A549 (cell line): Measurements from ENCODE around the gene OPCML. TPM values are rescaled to one million over a fixed set of nuclear protein-coding genes. Genes with fewer than 3 reads are reported as not detected.

ENCODE experiments used
- ATAC-seq, 2 experiments: fragments of 200-7000 bp in 1 of 2; fragments of >200 bp in 1 of 2; cut with Nextera tagmentation in 1 of 2; cut with Tn5 transposase in 1 of 2; 3 replicates each; pipeline versions ENCODE4 v1.8.0 to v1.9.1; 2018 to 2020; ENCODE audit warnings: mild to moderate bottlenecking in 1 of 2, moderate library complexity in 1 of 2
- CTCF ChIA-PET: fragments of 300-600 bp; sonication (Branson Sonifier 250); formaldehyde crosslinking; extraction: SDS; loops from one replicate; lab custom pipeline; 2021; ENCODE audit warnings: antibody characterized with exemption, inconsistent platforms; lab: Yijun Ruan, JAX
- POLR2A ChIA-PET: fragments of 350-600 bp; formaldehyde crosslinking; extraction: SDS; loops from one replicate; lab custom pipeline; 2021; ENCODE audit warnings: antibody characterized with exemption, inconsistent platforms; lab: Yijun Ruan, JAX
- DNase-seq, 2 experiments: peaks; one replicate each; pipeline versions ENCODE4 v3.0.0 to v3.0.0-alpha.2; 2011 to 2016; ENCODE audit warnings: low read depth in 1 of 2, low spot score in 1 of 2
- FAIRE-seq: peaks from 2 replicates; lab custom pipeline; 2011; peaks lifted over from hg19 to GRCh38; lab: Jason Lieb, UNC
- H3K27ac ChIP-seq, 2 experiments: fragments of >200 bp; sonication (Bioruptor Twin); formaldehyde crosslinking; 3 replicates each; pipeline ENCODE4 v1.5.1; 2016 to 2017
- H3K4me1 ChIP-seq: fragments of >200 bp; sonication (Bioruptor Twin); formaldehyde crosslinking; 3 replicates; pipeline ENCODE4 v1.6.1; 2016
- H3K4me2 ChIP-seq: fragments of >200 bp; sonication (Bioruptor Twin); formaldehyde crosslinking; 3 replicates; pipeline ENCODE4 v1.6.1; 2016
- H3K4me3 ChIP-seq: fragments of >200 bp; sonication (Bioruptor Twin); formaldehyde crosslinking; 3 replicates; pipeline ENCODE4 v1.5.1; 2016
- H3K9me3 ChIP-seq: fragments of >200 bp; sonication (Bioruptor Twin); formaldehyde crosslinking; 3 replicates; pipeline ENCODE4 v1.6.1; 2016
- CBX8 ChIP-seq: fragments of 200-600 bp; sonication (generic); IDR thresholded peaks from 2 replicates; pipeline ENCODE4 v1.6.1; 2016
- CEBPB ChIP-seq, 2 experiments: fragments of >200 bp in 1 of 2; sonication (Bioruptor Twin) in 1 of 2; formaldehyde crosslinking in 1 of 2; IDR thresholded peaks; 2 replicates each; pipeline ENCODE4 v1.6.1; 2012 to 2016
- EP300 ChIP-seq, 2 experiments: fragments of >200 bp; sonication (Bioruptor Twin); formaldehyde crosslinking; IDR thresholded peaks; 2 replicates in 1 of 2; 3 replicates in 1 of 2; pipeline ENCODE4 v1.6.1; 2016 to 2017
- HOXB5 ChIP-seq: fragments of 250-450 bp; sonication (Bioruptor Pico); IDR thresholded peaks from 2 replicates; pipeline ENCODE4 v1.5.0; 2020; ENCODE audit warnings: mild to moderate bottlenecking, moderate library complexity
- MAFK ChIP-seq: fragments of 450-650 bp; IDR thresholded peaks from 2 replicates; pipeline ENCODE4 v1.6.1; 2014; ENCODE audit not compliant: partially characterized antibody
- MAZ ChIP-seq: fragments of 150-350 bp; IDR thresholded peaks from 2 replicates; pipeline ENCODE4 v1.6.1; 2014; ENCODE audit warnings: antibody characterized with exemption, low read depth, low read length, borderline replicate concordance
- MYC ChIP-seq: IDR thresholded peaks from 2 replicates; pipeline ENCODE4 v1.6.1; 2012; ENCODE audit warnings: mild to moderate bottlenecking, inconsistent platforms, low read length, improper control_type of control experiment, borderline replicate concordance
- NR3C1 ChIP-seq: fragments of >200 bp; sonication (Bioruptor Twin); formaldehyde crosslinking; IDR thresholded peaks from 3 replicates; pipeline ENCODE4 v1.6.1; 2017
- PHF8 ChIP-seq: fragments of 200-600 bp; sonication (generic); IDR thresholded peaks from 2 replicates; pipeline ENCODE4 v1.6.1; 2016; ENCODE audit warnings: low read depth, mild to moderate bottlenecking, antibody characterized with exemption, moderate library complexity, borderline replicate concordance
- POLR2A ChIP-seq: IDR thresholded peaks from 2 replicates; pipeline ENCODE4 v1.6.1; 2012; ENCODE audit warnings: mild to moderate bottlenecking, low read length
- RAD21 ChIP-seq, 2 experiments: fragments of >200 bp in 1 of 2; sonication (Bioruptor Twin) in 1 of 2; formaldehyde crosslinking in 1 of 2; IDR thresholded peaks in 1 of 2; conservative IDR thresholded peaks in 1 of 2; 2 replicates in 1 of 2; 3 replicates in 1 of 2; pipeline ENCODE4 v1.6.1; 2012 to 2018; ENCODE audit warnings: inconsistent platforms in 1 of 2
- RNF2 ChIP-seq: fragments of 200-600 bp; sonication (generic); IDR thresholded peaks from 2 replicates; pipeline ENCODE4 v1.6.1; 2016; ENCODE audit warnings: low read depth, mild to moderate bottlenecking, antibody characterized with exemption, moderate library complexity, borderline replicate concordance
- SREBF2 ChIP-seq: fragments of 450-650 bp; IDR thresholded peaks from 2 replicates; pipeline ENCODE4 v1.6.1; 2014; ENCODE audit warnings: mild to moderate bottlenecking, moderate library complexity
- TFCP2L1 ChIP-seq: fragments of 250-450 bp; sonication (Bioruptor Pico); IDR thresholded peaks from 2 replicates; pipeline ENCODE4 v1.5.0; 2021; ENCODE audit warnings: mild to moderate bottlenecking
- ZFP36 ChIP-seq: fragments of 450-650 bp; IDR thresholded peaks from 2 replicates; pipeline ENCODE4 v1.6.1; 2014; ENCODE audit warnings: borderline replicate concordance; ENCODE audit not compliant: partially characterized antibody
- ZNF302 ChIP-seq: fragments of 250-450 bp; sonication (Bioruptor Pico); IDR thresholded peaks from 2 replicates; pipeline ENCODE4 v1.9.0; 2021; ENCODE audit warnings: inconsistent platforms, mild to moderate bottlenecking, moderate library complexity
- WGBS: methylation state at CpG from one replicate; pipeline ENCODE4 v1.1.6; 2017; ENCODE audit errors: missing lambda C conversion rate; 5-methylcytosine and 5-hydroxymethylcytosine counted together
- polyA plus RNA-seq, 4 experiments: library from polyadenylated mRNA; depleted of rRNA in 3 of 4; stranded (reverse); fragments of >200 nt; fragmentation: RNase III in 1 of 4; extraction: RNeasy Plus Mini Kit Qiagen cat#74134 plus additional on column Dnase treatment in 1 of 4; gene quantifications; 2 replicates in 3 of 4; 3 replicates in 1 of 4; pipeline ENCODE4 v1.2.3, GENCODE V29; 2011 to 2017
- TF ChIP-seq, protein P1 (sequence below): IDR thresholded peaks from 2 replicates; pipeline ENCODE4 v1.6.1; 2012
- TF ChIP-seq, protein P2 (sequence below): fragments of 150-350 bp; IDR thresholded peaks from 2 replicates; pipeline ENCODE4 v1.6.1; 2014; ENCODE audit warnings: low read depth, mild to moderate bottlenecking, low read length
- TF ChIP-seq, protein P3 (sequence below): fragments of 200-600 bp; sonication (generic); IDR thresholded peaks from 2 replicates; pipeline ENCODE4 v1.6.1; 2016; ENCODE audit warnings: antibody characterized with exemption, mild to moderate bottlenecking, moderate library complexity
- TF ChIP-seq, protein P4 (sequence below): fragments of 450-650 bp; IDR thresholded peaks from 2 replicates; pipeline ENCODE4 v1.6.1; 2014; ENCODE audit warnings: antibody characterized with exemption

The OPCML gene
- polyA plus RNA-seq, 2 of the 4 experiments (the other 2 are of a cell fraction): not detected

DNA sequence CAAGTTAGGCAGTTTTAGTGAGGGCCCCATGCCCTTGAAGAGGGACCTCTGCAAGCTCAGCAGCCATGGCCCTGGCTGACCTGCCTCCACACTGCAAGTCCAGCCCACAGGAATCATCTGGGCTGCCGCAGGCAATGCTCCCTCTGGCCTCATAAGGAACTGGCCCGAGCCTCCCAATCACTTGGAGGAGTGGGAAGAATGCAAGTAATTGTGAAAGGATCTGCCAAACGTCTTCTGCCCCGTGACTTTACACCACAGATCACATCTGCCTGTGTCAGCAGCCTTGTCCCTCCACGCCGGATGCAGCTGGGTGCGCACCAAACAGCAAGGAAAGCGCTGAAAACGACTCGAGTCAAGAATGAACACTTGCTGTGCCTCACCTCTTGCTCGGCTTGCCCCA, 23.8 kb downstream of the OPCML start:
- H3K4me2 ChIP-seq: no peak overlapping the region
- WGBS: 11% methylated on average over 11 of the region's 11 CpGs
- ChIA-PET POLR2A (no interaction called here), CTCF (no interaction called here)
- no peak for FAIRE-seq
- no peak overlapping the region for H3K27ac ChIP-seq
- H3K4me1 ChIP-seq: no peaks in the 10 kb centered on the region
- no peak for ATAC-seq
- TF ChIP-seq, protein P1, sequence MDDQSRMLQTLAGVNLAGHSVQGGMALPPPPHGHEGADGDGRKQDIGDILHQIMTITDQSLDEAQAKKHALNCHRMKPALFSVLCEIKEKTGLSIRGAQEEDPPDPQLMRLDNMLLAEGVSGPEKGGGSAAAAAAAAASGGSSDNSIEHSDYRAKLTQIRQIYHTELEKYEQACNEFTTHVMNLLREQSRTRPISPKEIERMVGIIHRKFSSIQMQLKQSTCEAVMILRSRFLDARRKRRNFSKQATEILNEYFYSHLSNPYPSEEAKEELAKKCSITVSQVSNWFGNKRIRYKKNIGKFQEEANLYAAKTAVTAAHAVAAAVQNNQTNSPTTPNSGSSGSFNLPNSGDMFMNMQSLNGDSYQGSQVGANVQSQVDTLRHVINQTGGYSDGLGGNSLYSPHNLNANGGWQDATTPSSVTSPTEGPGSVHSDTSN: no peak
- TF ChIP-seq, protein P2, sequence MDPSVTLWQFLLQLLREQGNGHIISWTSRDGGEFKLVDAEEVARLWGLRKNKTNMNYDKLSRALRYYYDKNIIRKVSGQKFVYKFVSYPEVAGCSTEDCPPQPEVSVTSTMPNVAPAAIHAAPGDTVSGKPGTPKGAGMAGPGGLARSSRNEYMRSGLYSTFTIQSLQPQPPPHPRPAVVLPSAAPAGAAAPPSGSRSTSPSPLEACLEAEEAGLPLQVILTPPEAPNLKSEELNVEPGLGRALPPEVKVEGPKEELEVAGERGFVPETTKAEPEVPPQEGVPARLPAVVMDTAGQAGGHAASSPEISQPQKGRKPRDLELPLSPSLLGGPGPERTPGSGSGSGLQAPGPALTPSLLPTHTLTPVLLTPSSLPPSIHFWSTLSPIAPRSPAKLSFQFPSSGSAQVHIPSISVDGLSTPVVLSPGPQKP: no peak
- TF ChIP-seq, protein P3, sequence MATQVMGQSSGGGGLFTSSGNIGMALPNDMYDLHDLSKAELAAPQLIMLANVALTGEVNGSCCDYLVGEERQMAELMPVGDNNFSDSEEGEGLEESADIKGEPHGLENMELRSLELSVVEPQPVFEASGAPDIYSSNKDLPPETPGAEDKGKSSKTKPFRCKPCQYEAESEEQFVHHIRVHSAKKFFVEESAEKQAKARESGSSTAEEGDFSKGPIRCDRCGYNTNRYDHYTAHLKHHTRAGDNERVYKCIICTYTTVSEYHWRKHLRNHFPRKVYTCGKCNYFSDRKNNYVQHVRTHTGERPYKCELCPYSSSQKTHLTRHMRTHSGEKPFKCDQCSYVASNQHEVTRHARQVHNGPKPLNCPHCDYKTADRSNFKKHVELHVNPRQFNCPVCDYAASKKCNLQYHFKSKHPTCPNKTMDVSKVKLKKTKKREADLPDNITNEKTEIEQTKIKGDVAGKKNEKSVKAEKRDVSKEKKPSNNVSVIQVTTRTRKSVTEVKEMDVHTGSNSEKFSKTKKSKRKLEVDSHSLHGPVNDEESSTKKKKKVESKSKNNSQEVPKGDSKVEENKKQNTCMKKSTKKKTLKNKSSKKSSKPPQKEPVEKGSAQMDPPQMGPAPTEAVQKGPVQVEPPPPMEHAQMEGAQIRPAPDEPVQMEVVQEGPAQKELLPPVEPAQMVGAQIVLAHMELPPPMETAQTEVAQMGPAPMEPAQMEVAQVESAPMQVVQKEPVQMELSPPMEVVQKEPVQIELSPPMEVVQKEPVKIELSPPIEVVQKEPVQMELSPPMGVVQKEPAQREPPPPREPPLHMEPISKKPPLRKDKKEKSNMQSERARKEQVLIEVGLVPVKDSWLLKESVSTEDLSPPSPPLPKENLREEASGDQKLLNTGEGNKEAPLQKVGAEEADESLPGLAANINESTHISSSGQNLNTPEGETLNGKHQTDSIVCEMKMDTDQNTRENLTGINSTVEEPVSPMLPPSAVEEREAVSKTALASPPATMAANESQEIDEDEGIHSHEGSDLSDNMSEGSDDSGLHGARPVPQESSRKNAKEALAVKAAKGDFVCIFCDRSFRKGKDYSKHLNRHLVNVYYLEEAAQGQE: no peak
- TF ChIP-seq RAD21 (conservative IDR thresholded peaks at IDR 0.05 in 1 of 2, IDR thresholded peaks at IDR 0.05 in 1 of 2) (no peak), NR3C1 (no peak)
- no peak overlapping the region for H3K4me3 ChIP-seq
- no peaks in the 10 kb centered on the region for H3K9me3 ChIP-seq
- DNase-seq: no peak

DNA sequence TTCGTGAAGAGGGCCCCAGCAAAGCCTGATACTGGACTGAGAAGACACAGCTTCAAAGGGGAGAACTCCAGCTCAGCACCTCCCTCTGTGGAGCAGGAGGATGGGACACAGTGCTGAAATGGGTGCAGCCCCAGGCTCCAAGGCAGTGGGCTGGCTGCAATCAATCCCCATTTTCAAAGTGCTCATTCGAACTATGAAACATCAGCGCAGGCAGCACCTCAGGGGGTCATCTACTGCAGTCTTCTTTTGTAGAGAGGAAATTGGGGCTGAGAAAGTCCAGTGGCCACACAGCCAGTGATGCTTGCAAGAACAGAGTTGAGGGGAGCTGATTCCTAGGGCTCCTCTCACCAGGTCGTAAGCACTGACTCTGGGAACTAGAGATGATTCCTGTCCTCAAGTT, 25.1 kb downstream of the OPCML start:
- no peak for DNase-seq
- ChIA-PET POLR2A (no interaction called here), CTCF (no interaction called here)
- Histone ChIP-seq H3K4me3 (no peak overlapping the region), H3K4me2 (no peak overlapping the region), H3K27ac (no peak overlapping the region), H3K9me3 (no peaks in the 10 kb centered on the region), H3K4me1 (no peaks in the 10 kb centered on the region)
- 0% methylated on average over 2 of the region's 4 CpGs for WGBS
- TF ChIP-seq RNF2 (no peak), ZFP36 (no peak), MAFK (no peak), TFCP2L1 (no peak), POLR2A (no peak), ZNF302 (no peak)
- TF ChIP-seq, protein P4, sequence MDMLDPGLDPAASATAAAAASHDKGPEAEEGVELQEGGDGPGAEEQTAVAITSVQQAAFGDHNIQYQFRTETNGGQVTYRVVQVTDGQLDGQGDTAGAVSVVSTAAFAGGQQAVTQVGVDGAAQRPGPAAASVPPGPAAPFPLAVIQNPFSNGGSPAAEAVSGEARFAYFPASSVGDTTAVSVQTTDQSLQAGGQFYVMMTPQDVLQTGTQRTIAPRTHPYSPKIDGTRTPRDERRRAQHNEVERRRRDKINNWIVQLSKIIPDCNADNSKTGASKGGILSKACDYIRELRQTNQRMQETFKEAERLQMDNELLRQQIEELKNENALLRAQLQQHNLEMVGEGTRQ: no peak
- ATAC-seq: no peak
- FAIRE-seq: no peak

DNA sequence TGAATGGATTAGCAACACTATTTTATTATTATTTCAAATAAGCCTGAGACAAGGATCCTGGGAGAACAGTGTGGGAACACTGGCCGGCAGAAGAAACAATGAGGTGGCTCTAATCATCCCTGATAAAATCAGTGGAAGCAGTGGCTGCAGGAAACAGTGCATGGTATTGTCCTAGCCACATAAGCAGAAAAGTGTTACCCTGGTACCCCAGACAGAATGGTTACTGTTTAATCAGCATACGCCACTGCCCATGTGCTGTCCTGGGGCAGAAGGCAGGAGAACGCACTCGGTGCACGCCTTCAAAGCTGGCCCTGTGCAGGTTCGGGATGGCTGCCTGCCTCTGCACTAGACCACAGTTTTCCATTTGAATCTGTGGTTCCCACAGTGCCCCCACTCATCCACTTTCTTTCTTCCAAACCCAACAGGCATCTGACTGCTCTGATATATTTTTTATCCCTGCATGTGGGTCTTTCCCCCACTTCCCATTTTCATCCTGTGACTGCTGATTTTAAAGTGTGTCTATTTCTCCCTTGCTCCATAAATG, 25.7 kb downstream of the OPCML start:
- no peak for ATAC-seq

More for the DNA sequence above, 25.7 kb downstream of the OPCML start:
- Histone ChIP-seq H3K4me2 (no peak overlapping the region), H3K4me1 (no peaks in the 10 kb centered on the region), H3K27ac (no peak overlapping the region), H3K4me3 (no peak overlapping the region), H3K9me3 (no peaks in the 10 kb centered on the region)
- WGBS: 0% methylated on average over 5 of the region's 6 CpGs
- ChIA-PET POLR2A (no interaction called here), CTCF (no interaction called here)
- TF ChIP-seq MAZ (no peak), PHF8 (no peak), EP300 (IDR thresholded peaks at IDR 0.05) (no peak), CBX8 (no peak), CEBPB (IDR thresholded peaks at IDR 0.05) (no peak), HOXB5 (no peak), SREBF2 (no peak), MYC (no peak)
- TF ChIP-seq, protein P2: no peak
- FAIRE-seq (no peak), DNase-seq (no peak)
